HFFc6 (cell line): Measurements from ENCODE around the gene SCAPER. TPM values are rescaled to one million over a fixed set of nuclear protein-coding genes. Genes with fewer than 3 reads are reported as not detected.
A peak's percentile ranks its signal among the peaks of the same experiment; 100 is the strongest.
"Not testable (repeated sequence)": the region's sequence is repeated elsewhere in the genome, so short reads cannot be mapped to it uniquely, and the experiment has no call there.

Source experiments
- DNase-seq: peaks from one replicate; pipeline ENCODE4 v3.0.0-alpha.2; 2018
- H3K27ac Mint-ChIP-seq: 2 replicates; pipeline ENCODE4 v1.8.0; 2020; ENCODE audit warnings: mild to moderate bottlenecking, mixed read lengths
- H3K27me3 Mint-ChIP-seq: 2 replicates; pipeline ENCODE4 v1.8.0; 2021; ENCODE audit warnings: mild to moderate bottlenecking, moderate library complexity, mixed read lengths; ENCODE audit not compliant: insufficient read depth
- H3K36me3 Mint-ChIP-seq: 2 replicates; pipeline ENCODE4 v1.8.0; 2021; ENCODE audit warnings: low read depth, mixed read lengths
- H3K4me1 Mint-ChIP-seq: 2 replicates; pipeline ENCODE4 v1.8.0; 2020; ENCODE audit warnings: low read depth, mixed read lengths
- H3K4me3 Mint-ChIP-seq: 2 replicates; pipeline ENCODE4 v1.8.0; 2020; ENCODE audit warnings: mild to moderate bottlenecking, moderate library complexity, mixed read lengths
- H3K9me3 Mint-ChIP-seq: 2 replicates; pipeline ENCODE4 v1.8.0; 2020; ENCODE audit warnings: mild to moderate bottlenecking, mixed read lengths
- total RNA-seq, 6 experiments: library from RNA; stranded (reverse); fragmentation: NEBNext Ultra II Directional; extraction: Animal tissue kit (Norgen Biotek cat#: 25700); gene quantifications; 2 replicates in 1 of 6; 3 replicates in 5 of 6; pipeline ENCODE4 v1.2.3, GENCODE V29; 2021
- TF ChIP-seq, protein P1 (sequence below): fragments of 200-600 bp; sonication (generic); IDR thresholded peaks from 2 replicates; pipeline ENCODE4 v1.5.0; 2021; ENCODE audit warnings: antibody characterized with exemption, mild to moderate bottlenecking

SCAPER gene
- total RNA-seq, 6 experiments from 2014 or later = 6.9 to 10.1 (median 8.1) TPM

DNA sequence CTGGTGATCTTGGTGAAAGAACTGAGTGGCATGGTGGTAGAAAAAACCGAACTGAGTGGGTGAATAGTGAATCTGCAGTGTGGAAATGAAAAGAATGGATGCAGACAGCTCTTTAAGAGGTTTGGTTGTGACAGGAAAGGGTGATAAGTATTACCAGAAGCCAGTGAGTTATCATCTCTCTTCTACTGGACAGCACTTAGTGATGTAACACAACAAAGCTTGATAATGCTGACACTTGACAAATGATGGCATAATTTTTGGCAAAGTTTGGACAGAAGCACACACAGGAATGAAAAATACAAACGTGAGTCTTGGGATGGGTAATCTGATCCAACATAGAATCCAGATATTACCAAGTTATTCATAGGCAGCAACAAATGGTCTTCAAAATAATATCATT, 456.4 kb downstream of the SCAPER start:
- no peaks in the 10 kb centered on the region for H3K27me3 Mint-ChIP-seq
- DNase-seq = no peak

DNA sequence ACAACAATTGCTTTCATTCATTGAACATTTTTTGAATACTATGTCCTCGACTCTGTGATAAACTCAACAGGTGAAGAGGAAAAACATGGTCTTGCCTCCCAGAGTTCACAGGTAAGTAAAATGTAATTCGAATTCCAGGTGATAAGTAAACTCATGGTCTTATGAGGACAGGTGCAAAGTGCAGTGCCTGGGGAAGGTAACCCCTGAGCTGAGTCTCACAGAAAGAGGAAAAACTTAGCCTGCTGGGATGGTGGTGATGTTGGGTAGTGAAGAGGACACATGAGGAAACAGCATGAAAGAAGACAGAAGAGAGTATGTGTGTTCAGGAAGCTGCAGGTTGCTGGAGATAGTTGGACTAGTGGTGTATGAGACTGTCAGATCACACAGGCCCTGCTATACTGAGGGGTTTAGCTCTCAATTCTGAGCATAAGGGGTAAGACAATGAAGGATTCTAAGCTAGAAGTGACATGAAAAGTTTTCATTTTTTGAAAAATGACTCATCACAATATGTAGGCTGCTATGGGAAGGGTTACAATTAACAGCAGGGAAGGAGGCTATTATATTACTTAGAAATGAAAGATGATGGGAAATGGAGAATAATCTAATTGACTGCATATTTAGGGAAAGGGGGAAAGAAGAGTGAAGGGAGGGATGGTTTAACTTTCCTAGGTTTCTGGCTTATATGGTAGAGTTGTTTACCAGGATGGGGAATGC, 457.3 kb downstream of the SCAPER start:
- H3K36me3 Mint-ChIP-seq = no peaks in the 10 kb centered on the region
- no peak overlapping the region for H3K4me3 Mint-ChIP-seq
- DNase-seq = no peak
- H3K9me3 Mint-ChIP-seq = no peaks in the 10 kb centered on the region
- TF ChIP-seq, protein P1, sequence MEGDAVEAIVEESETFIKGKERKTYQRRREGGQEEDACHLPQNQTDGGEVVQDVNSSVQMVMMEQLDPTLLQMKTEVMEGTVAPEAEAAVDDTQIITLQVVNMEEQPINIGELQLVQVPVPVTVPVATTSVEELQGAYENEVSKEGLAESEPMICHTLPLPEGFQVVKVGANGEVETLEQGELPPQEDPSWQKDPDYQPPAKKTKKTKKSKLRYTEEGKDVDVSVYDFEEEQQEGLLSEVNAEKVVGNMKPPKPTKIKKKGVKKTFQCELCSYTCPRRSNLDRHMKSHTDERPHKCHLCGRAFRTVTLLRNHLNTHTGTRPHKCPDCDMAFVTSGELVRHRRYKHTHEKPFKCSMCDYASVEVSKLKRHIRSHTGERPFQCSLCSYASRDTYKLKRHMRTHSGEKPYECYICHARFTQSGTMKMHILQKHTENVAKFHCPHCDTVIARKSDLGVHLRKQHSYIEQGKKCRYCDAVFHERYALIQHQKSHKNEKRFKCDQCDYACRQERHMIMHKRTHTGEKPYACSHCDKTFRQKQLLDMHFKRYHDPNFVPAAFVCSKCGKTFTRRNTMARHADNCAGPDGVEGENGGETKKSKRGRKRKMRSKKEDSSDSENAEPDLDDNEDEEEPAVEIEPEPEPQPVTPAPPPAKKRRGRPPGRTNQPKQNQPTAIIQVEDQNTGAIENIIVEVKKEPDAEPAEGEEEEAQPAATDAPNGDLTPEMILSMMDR = no peak
- no peak overlapping the region for H3K27ac Mint-ChIP-seq
- H3K27me3 Mint-ChIP-seq = no peaks in the 10 kb centered on the region
- H3K4me1 Mint-ChIP-seq = no peaks in the 10 kb centered on the region

More for the DNA sequence above, 456.4 kb downstream of the SCAPER start:
- H3K4me3 Mint-ChIP-seq = no peak overlapping the region
- H3K9me3 Mint-ChIP-seq = no peaks in the 10 kb centered on the region
- no peaks in the 10 kb centered on the region for H3K36me3 Mint-ChIP-seq
- H3K4me1 Mint-ChIP-seq = no peaks in the 10 kb centered on the region
- no peak overlapping the region for H3K27ac Mint-ChIP-seq
- TF ChIP-seq, protein P1 = no peak

DNA sequence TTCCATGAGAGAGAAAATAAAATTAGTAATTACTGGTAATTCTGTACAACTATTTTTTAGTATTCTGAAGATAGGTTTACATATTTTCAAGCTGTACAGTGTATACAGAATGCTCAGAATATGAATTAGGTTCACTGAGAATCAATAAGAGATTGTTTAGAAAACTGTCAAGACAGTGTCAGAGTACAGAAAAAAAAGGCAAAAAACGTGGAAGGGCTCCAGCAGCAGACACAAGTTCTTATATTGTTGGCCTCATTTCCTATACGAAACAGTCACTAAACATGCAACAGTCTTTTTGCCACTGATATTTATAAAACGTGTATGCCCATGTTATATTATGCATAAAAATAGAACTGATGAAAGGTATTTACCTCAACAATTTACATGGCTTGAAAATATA, 464.7 kb downstream of the SCAPER start:
- no peak overlapping the region for H3K27ac Mint-ChIP-seq

DNA sequence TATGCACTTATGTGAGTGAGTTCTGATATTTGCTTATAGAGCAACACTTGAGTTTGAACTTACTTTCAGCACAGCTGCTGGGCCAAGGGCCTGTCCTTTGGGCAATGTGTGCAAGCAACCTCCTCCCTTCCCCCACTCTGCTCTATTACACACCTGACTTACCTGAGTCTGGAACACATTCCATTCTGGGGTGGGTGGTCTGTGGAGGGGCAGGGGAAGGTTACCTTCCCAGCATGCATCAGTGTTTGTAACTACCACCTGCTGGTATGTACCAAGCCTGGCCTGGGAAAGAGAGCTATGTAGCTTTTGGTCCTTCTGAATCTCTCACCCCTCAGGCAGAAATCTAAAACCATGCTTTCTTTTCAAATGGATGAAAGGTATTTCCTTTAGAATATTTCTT, 465.6 kb downstream of the SCAPER start:
- H3K4me1 Mint-ChIP-seq = peaks cover 11% of the 10 kb centered on the region
- H3K27ac Mint-ChIP-seq = no peak overlapping the region
- no peaks in the 10 kb centered on the region for H3K36me3 Mint-ChIP-seq
- no peaks in the 10 kb centered on the region for H3K9me3 Mint-ChIP-seq
- H3K27me3 Mint-ChIP-seq = no peaks in the 10 kb centered on the region; the same call in 1 of the 2 replicates
- no peak for DNase-seq
- TF ChIP-seq, protein P1 = no peak
- H3K4me3 Mint-ChIP-seq = no peak overlapping the region

More for the DNA sequence above, 464.7 kb downstream of the SCAPER start:
- Mint-ChIP-seq H3K4me3 (no peak overlapping the region), H3K4me1 (peaks cover 7% of the 10 kb centered on the region), H3K27me3 (no peaks in the 10 kb centered on the region; the same call in 1 of the 2 replicates), H3K36me3 (no peaks in the 10 kb centered on the region), H3K9me3 (no peaks in the 10 kb centered on the region)
- no peak for DNase-seq
- TF ChIP-seq, protein P1 = no peak

DNA sequence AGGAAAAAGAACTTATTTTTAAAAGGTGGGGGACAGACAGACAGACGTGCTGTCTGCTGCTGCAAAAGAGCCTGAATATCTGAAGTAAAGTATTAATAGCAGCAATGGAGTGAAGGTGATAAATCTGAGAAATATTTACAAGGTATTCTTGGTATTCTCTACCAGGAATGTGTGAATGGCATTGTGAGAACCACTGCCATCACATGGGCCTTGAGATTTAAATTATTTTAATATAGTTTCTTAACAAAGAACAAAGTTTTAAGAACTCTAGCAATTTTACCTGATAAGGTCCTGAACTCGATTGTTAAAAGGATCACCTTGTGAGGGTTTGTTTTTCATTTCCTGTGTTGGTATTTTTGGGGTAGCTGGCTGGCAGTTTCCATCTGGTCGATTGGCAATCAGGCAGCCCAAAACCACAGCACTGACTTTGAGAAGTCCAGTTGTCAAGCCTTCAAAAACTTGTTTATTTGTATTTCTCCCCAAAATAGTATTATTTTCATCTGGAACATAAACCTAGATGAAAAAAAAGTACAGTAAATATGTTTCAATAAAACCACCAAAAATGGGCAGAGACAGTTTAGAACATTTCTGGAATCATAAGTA, 471.2 kb downstream of the SCAPER start:
- H3K4me3 Mint-ChIP-seq = peak overlapping the region; percentile 26; the same call in 1 of the 2 replicates
- peaks cover 32% of the 10 kb centered on the region for H3K4me1 Mint-ChIP-seq
- H3K36me3 Mint-ChIP-seq = peaks cover 6% of the 10 kb centered on the region; the same call in 1 of the 2 replicates
- TF ChIP-seq, protein P1 = no peak
- H3K27me3 Mint-ChIP-seq = no peaks in the 10 kb centered on the region; the same call in 1 of the 2 replicates
- DNase-seq = peak; percentile 37
- no peaks in the 10 kb centered on the region for H3K9me3 Mint-ChIP-seq
- H3K27ac Mint-ChIP-seq = peak overlapping the region; percentile 72

DNA sequence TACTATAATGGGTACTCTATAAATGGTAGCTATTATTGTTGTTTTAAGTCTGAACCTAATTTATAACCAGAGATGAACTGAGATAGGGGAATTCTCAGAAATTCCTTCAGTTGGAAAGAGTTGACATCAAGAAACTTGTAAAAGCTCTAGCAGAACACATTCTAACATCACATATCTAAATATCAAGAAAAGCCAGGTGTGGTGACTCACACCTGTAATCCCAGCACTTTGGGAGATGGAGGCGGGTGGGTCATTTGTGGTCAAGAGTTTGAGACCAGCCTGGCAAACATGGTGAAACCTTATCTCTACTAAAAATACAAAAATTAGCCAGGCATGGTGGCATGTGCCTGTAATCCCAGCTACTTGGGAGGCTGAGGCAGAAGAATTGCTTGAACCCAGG, 472.1 kb downstream of the SCAPER start:
- peaks cover 32% of the 10 kb centered on the region for H3K4me1 Mint-ChIP-seq
- not testable (repeated sequence) for DNase-seq, H3K9me3 Mint-ChIP-seq, H3K27ac Mint-ChIP-seq, H3K4me3 Mint-ChIP-seq, H3K27me3 Mint-ChIP-seq
- peaks cover 11% of the 10 kb centered on the region for H3K36me3 Mint-ChIP-seq
